Measurements from ENCODE around the gene ADCY4. TPM values are rescaled to one million over a fixed set of nuclear protein-coding genes. Genes with fewer than 3 reads are reported as not detected.
A peak's percentile ranks its signal among the peaks of the same experiment; 100 is the strongest.

Gene ADCY4
- total RNA-seq, 1 donor from 2014 or later = 9.9 TPM

DNA sequence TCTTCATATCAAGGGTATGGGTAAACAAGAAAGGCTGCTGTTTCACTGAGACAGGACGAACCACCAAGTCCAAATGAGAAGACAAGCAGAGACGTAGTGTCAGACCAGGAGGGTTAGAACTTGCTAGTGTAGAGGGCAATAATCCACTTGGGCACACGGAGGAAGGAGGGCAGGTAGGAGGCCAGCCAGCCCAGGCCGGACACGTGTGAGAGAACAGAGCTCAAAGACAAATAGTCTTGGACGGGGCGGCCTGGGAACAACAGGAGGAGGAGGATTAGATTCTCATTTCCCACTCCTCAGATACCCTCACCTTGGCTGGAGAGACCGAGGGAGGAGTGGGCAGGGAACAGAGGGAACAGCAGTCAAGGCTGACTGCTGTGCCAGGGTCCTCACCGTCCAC lies 44.1 kb downstream of the ADCY4 start:
- no peak overlapping the region for H3K4me3 ChIP-seq (ENCODE audit: low read length in 3 of 3)

DNA sequence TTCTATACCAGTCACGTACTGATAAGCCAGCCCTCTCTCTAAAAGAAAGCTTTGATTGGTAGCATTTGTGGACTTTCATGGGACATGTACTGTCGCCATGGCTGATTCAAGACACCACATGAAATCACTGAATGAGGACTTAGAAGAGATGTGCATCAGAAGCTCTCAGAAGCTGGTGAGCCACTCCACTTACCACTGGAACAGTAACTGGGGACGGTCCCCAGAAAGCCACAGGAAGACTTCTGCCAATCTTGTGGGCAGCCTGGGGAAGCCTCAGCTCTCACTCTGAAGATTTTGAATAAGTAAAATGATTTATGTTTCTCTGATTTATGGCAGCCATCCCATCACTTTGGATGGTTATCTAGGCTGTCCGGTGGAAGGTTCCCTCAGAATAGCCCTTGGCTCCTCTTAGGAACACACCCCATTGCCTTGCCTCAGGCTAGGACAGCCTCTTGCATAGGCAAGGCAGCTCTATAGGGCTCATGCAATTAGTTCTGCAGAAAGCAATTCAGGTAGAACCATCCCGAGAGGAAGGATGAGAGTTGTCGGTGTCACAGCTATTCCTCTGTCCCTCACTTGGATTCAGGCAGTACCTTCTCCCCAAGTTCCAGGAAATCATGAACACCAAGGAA lies 45.1 kb downstream of the ADCY4 start:
- H3K27ac ChIP-seq (ENCODE audit: low read depth, low read length) = no peak overlapping the region
- no peaks in the 10 kb centered on the region for H3K9me3 ChIP-seq (ENCODE audit: control insufficient read depth in 3 of 3, low read length in 3 of 3)
- H3K27me3 ChIP-seq (ENCODE audit: control insufficient read depth in 3 of 3, insufficient read depth in 3 of 3, low read length in 3 of 3) = no peaks in the 10 kb centered on the region
- no peak overlapping the region for H3K4me3 ChIP-seq (ENCODE audit: low read length in 3 of 3)
- no peak overlapping the region for H3K9ac ChIP-seq (ENCODE audit: low read depth in 1 of 3, low read length in 3 of 3)
- peaks cover 23 to 34% (median 29%) of the 10 kb centered on the region in 3 donors for H3K36me3 ChIP-seq (ENCODE audit: control insufficient read depth in 3 of 3, insufficient read depth in 3 of 3, low read length in 3 of 3)
- H3K4me1 ChIP-seq (ENCODE audit: control insufficient read depth in 3 of 3, insufficient read depth in 3 of 3, low read length in 3 of 3) = no peaks in the 10 kb centered on the region

More for the DNA sequence above, 44.1 kb downstream of the ADCY4 start:
- no peak overlapping the region for H3K9ac ChIP-seq (ENCODE audit: low read depth in 1 of 3, low read length in 3 of 3)
- no peak overlapping the region for H3K27ac ChIP-seq (ENCODE audit: low read depth, low read length)
- H3K36me3 ChIP-seq (ENCODE audit: control insufficient read depth in 3 of 3, insufficient read depth in 3 of 3, low read length in 3 of 3) = peaks cover 23 to 38% (median 35%) of the 10 kb centered on the region in 3 donors
- no peaks in the 10 kb centered on the region for H3K27me3 ChIP-seq (ENCODE audit: control insufficient read depth in 3 of 3, insufficient read depth in 3 of 3, low read length in 3 of 3)
- no peaks in the 10 kb centered on the region for H3K4me1 ChIP-seq (ENCODE audit: control insufficient read depth in 3 of 3, insufficient read depth in 3 of 3, low read length in 3 of 3)
- no peaks in the 10 kb centered on the region for H3K9me3 ChIP-seq (ENCODE audit: control insufficient read depth in 3 of 3, low read length in 3 of 3)

DNA sequence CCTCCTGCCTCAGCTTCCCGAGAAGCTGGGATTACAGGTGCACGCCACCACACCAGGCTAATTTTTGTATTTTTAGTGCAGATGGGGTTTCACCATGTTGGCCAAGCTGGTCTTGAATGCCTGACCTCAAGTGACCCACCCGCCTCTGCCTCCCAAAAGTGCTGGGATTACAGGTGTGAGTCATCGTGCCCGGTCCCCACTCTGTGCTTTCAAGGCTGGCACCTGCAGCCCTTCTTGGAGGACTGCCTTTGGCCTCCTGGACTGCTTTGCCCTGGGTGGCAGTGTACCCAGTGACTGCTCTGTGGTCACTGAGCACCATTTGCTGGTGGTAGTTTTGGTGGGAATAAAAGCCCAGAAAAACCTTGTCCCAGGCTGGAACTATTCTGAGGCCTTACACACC lies 47.9 kb downstream of the ADCY4 start:
- H3K27ac ChIP-seq (ENCODE audit: low read depth, low read length) = no peak overlapping the region
- H3K27me3 ChIP-seq (ENCODE audit: control insufficient read depth in 3 of 3, insufficient read depth in 3 of 3, low read length in 3 of 3) = no peaks in the 10 kb centered on the region
- H3K9me3 ChIP-seq (ENCODE audit: control insufficient read depth in 3 of 3, low read length in 3 of 3) = no peaks in the 10 kb centered on the region
- no peak overlapping the region for H3K9ac ChIP-seq (ENCODE audit: low read depth in 1 of 3, low read length in 3 of 3)
- H3K4me3 ChIP-seq (ENCODE audit: low read length in 3 of 3) = no peak overlapping the region
- H3K36me3 ChIP-seq (ENCODE audit: control insufficient read depth in 3 of 3, insufficient read depth in 3 of 3, low read length in 3 of 3) = peaks cover 15 to 26% (median 23%) of the 10 kb centered on the region in 3 donors
- H3K4me1 ChIP-seq (ENCODE audit: control insufficient read depth in 3 of 3, insufficient read depth in 3 of 3, low read length in 3 of 3) = no peaks in the 10 kb centered on the region

- Histone ChIP-seq H3K27ac (ENCODE audit: low read depth, low read length) (no peak overlapping the region), H3K27me3 (ENCODE audit: control insufficient read depth in 3 of 3, insufficient read depth in 3 of 3, low read length in 3 of 3) (no peaks in the 10 kb centered on the region), H3K9me3 (ENCODE audit: control insufficient read depth in 3 of 3, low read length in 3 of 3) (no peaks in the 10 kb centered on the region), H3K4me3 (ENCODE audit: low read length in 3 of 3) (no peak overlapping the region), H3K36me3 (ENCODE audit: control insufficient read depth in 3 of 3, insufficient read depth in 3 of 3, low read length in 3 of 3) (peaks cover 9 to 12% (median 11%) of the 10 kb centered on the region in 3 donors), H3K9ac (ENCODE audit: low read depth in 1 of 3, low read length in 3 of 3) (no peak overlapping the region), H3K4me1 (ENCODE audit: control insufficient read depth in 3 of 3, insufficient read depth in 3 of 3, low read length in 3 of 3) (peaks cover 0 to 5% (median 0%) of the 10 kb centered on the region in 3 donors)
Measured at GRCh38 chr14:24285351-24285750, 49.5 kb downstream of the ADCY4 start.

DNA sequence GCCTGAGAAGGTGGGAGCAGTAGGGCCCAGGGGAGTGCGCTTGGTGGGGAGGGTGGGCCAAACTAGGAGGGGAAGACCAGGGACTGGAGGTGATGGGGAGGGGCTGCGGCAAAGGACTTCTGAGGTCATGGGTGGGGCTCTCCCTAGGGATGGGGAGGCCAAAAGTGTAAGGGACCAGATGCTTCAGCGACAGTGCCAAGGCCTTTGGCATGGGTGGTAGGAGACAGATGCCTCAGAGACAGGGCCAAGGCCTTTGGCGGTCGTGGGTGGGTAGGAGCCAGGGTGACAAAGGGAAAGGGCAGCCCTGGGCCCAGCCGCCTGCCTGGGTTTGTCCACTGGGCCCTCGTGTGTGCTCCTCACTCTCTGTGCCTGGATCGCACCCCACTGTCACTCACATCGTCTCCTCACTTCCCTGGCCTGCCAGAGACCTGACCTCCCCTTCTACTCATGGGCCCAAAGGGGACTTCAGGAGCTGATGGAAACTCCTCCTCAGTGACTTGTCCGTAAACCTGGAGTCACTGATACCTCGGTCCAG lies 50.3 kb downstream of the ADCY4 start:
- H3K9ac ChIP-seq (ENCODE audit: low read depth in 1 of 3, low read length in 3 of 3) = peak overlapping the region in 1 of 3 donors; percentile 16
- H3K4me3 ChIP-seq (ENCODE audit: low read length in 3 of 3) = no peak overlapping the region
- H3K27me3 ChIP-seq (ENCODE audit: control insufficient read depth in 3 of 3, insufficient read depth in 3 of 3, low read length in 3 of 3) = no peaks in the 10 kb centered on the region
- peaks cover 0 to 5% (median 0%) of the 10 kb centered on the region in 3 donors for H3K4me1 ChIP-seq (ENCODE audit: control insufficient read depth in 3 of 3, insufficient read depth in 3 of 3, low read length in 3 of 3)
- peaks cover 3 to 4% (median 4%) of the 10 kb centered on the region in 3 donors for H3K36me3 ChIP-seq (ENCODE audit: control insufficient read depth in 3 of 3, insufficient read depth in 3 of 3, low read length in 3 of 3)
- H3K9me3 ChIP-seq (ENCODE audit: control insufficient read depth in 3 of 3, low read length in 3 of 3) = no peaks in the 10 kb centered on the region
- H3K27ac ChIP-seq (ENCODE audit: low read depth, low read length) = no peak overlapping the region

GRCh38 chr14:24283796-24284460 lies 50.9 kb downstream of the ADCY4 start:
- Histone ChIP-seq H3K27ac (ENCODE audit: low read depth, low read length) (no peak overlapping the region), H3K36me3 (ENCODE audit: control insufficient read depth in 3 of 3, insufficient read depth in 3 of 3, low read length in 3 of 3) (no peaks in the 10 kb centered on the region), H3K9me3 (ENCODE audit: control insufficient read depth in 3 of 3, low read length in 3 of 3) (no peaks in the 10 kb centered on the region), H3K27me3 (ENCODE audit: control insufficient read depth in 3 of 3, insufficient read depth in 3 of 3, low read length in 3 of 3) (no peaks in the 10 kb centered on the region), H3K9ac (ENCODE audit: low read depth in 1 of 3, low read length in 3 of 3) (peak overlapping the region in 1 of 3 donors; percentile 19), H3K4me3 (ENCODE audit: low read length in 3 of 3) (no peak overlapping the region), H3K4me1 (ENCODE audit: control insufficient read depth in 3 of 3, insufficient read depth in 3 of 3, low read length in 3 of 3) (peaks cover 0 to 5% (median 0%) of the 10 kb centered on the region in 3 donors)

GRCh38 chr14:24282736-24283135 lies 52.1 kb downstream of the ADCY4 start:
- Histone ChIP-seq H3K9ac (ENCODE audit: low read depth in 1 of 3, low read length in 3 of 3) (no peak overlapping the region), H3K27me3 (ENCODE audit: control insufficient read depth in 3 of 3, insufficient read depth in 3 of 3, low read length in 3 of 3) (no peaks in the 10 kb centered on the region), H3K36me3 (ENCODE audit: control insufficient read depth in 3 of 3, insufficient read depth in 3 of 3, low read length in 3 of 3) (no peaks in the 10 kb centered on the region), H3K27ac (ENCODE audit: low read depth, low read length) (no peak overlapping the region), H3K4me1 (ENCODE audit: control insufficient read depth in 3 of 3, insufficient read depth in 3 of 3, low read length in 3 of 3) (peaks cover 0 to 5% (median 0%) of the 10 kb centered on the region in 3 donors), H3K9me3 (ENCODE audit: control insufficient read depth in 3 of 3, low read length in 3 of 3) (no peaks in the 10 kb centered on the region), H3K4me3 (ENCODE audit: low read length in 3 of 3) (no peak overlapping the region)

DNA sequence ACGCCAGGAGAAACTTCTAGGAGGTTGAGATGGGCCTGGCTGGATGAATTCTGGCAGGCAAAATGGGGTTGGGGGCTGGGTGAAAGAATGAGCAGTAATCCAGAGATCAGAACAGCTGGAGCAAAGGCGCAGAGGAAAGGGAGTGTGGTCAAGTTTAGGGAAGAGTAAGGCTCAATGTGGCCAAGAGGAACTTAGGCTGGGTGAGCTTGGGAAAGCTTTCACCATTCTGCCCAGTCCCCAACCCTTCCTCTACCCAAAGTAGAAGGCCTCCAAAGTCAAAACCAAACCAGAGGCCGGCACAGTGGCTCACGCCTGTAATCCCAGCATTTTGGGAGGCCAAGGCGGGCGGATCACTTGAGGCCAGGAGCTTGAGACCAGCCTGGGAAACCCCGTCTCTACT lies 53.2 kb downstream of the ADCY4 start:
- Histone ChIP-seq H3K9ac (ENCODE audit: low read depth in 1 of 3, low read length in 3 of 3) (no peak overlapping the region), H3K4me3 (ENCODE audit: low read length in 3 of 3) (no peak overlapping the region), H3K27ac (ENCODE audit: low read depth, low read length) (no peak overlapping the region), H3K36me3 (ENCODE audit: control insufficient read depth in 3 of 3, insufficient read depth in 3 of 3, low read length in 3 of 3) (no peaks in the 10 kb centered on the region), H3K9me3 (ENCODE audit: control insufficient read depth in 3 of 3, low read length in 3 of 3) (no peaks in the 10 kb centered on the region), H3K27me3 (ENCODE audit: control insufficient read depth in 3 of 3, insufficient read depth in 3 of 3, low read length in 3 of 3) (no peaks in the 10 kb centered on the region), H3K4me1 (ENCODE audit: control insufficient read depth in 3 of 3, insufficient read depth in 3 of 3, low read length in 3 of 3) (peaks cover 0 to 5% (median 0%) of the 10 kb centered on the region in 3 donors)

GRCh38 chr14:24280797-24281460 lies 53.9 kb downstream of the ADCY4 start:
- Histone ChIP-seq H3K27ac (ENCODE audit: low read depth, low read length) (no peak overlapping the region), H3K9me3 (ENCODE audit: control insufficient read depth in 3 of 3, low read length in 3 of 3) (no peaks in the 10 kb centered on the region), H3K4me3 (ENCODE audit: low read length in 3 of 3) (no peak overlapping the region), H3K36me3 (ENCODE audit: control insufficient read depth in 3 of 3, insufficient read depth in 3 of 3, low read length in 3 of 3) (no peaks in the 10 kb centered on the region), H3K27me3 (ENCODE audit: control insufficient read depth in 3 of 3, insufficient read depth in 3 of 3, low read length in 3 of 3) (no peaks in the 10 kb centered on the region), H3K4me1 (ENCODE audit: control insufficient read depth in 3 of 3, insufficient read depth in 3 of 3, low read length in 3 of 3) (peaks cover 0 to 5% (median 0%) of the 10 kb centered on the region in 3 donors), H3K9ac (ENCODE audit: low read depth in 1 of 3, low read length in 3 of 3) (no peak overlapping the region)
